ENCODE measurements around the gene TOMM34. TPM values are rescaled to one million over a fixed set of nuclear protein-coding genes. Genes with fewer than 3 reads are reported as not detected.

The TOMM34 gene
- total RNA-seq, 1 donor from 2014 or later = 62.1 TPM

DNA sequence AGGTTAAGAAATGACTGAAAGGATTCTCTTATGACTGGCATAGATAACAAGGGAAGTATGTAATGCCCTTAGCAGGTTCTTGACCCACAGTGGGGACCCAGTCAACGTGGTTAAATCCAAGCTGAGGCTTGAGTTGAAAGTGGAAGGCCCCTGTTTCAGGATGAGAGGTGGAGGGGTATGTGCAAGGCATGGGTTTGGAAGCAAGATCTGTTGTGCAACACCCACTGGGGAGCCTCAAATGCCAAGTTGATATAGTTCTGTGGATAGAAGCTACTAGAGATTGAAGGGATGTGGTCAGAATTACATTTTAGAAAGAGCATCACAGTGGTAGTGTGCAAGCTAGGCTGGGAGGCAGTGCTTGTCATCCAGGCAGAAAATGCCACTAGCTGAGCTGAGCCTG is 45.3 kb downstream of the TOMM34 start:
- peaks cover 54% of the 10 kb centered on the region for H3K36me3 Mint-ChIP-seq (ENCODE audit: low read depth)
- H3K4me1 Mint-ChIP-seq (ENCODE audit: low read depth) = peaks cover 20% of the 10 kb centered on the region
- H3K27me3 Mint-ChIP-seq (ENCODE audit: low read depth) = no peaks in the 10 kb centered on the region
- peak overlapping the region; percentile 81 for H3K27ac Mint-ChIP-seq
- no peak overlapping the region for H3K4me3 Mint-ChIP-seq (ENCODE audit: low read depth)
- H3K9me3 Mint-ChIP-seq = no peaks in the 10 kb centered on the region
- DNase-seq (ENCODE audit: low spot score) = no peak
- intact Hi-C loops (cut with micrococcal nuclease) = loop anchor here (2.0 to 5.0 kb wide), 3 partner anchors 44 to 182 kb away; no protein-coding TSS in a partner anchor

DNA sequence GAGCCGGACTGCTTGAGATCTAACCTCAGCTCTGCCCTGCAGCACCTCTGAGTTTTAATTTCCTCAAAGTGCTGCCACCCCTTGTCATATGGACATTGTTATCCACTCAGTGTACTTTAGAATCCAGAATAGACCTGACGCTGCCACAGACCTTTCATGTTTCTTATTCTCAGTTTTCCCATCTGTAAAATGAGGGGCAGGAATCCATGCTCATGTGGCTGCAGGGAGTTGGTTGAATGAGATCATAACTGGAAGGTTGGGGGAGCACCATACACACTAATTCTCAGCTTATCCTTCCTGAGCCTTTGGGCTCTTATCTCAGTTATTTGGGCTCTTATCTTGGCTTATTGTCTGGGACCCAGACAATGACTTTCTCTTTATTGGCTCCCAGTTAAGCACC is 48.0 kb downstream of the TOMM34 start:
- intact Hi-C loops (cut with micrococcal nuclease) = loop anchor here (5.0 kb wide), 1 partner anchor 185 kb away; no protein-coding TSS in a partner anchor
- no peaks in the 10 kb centered on the region for H3K9me3 Mint-ChIP-seq

DNA sequence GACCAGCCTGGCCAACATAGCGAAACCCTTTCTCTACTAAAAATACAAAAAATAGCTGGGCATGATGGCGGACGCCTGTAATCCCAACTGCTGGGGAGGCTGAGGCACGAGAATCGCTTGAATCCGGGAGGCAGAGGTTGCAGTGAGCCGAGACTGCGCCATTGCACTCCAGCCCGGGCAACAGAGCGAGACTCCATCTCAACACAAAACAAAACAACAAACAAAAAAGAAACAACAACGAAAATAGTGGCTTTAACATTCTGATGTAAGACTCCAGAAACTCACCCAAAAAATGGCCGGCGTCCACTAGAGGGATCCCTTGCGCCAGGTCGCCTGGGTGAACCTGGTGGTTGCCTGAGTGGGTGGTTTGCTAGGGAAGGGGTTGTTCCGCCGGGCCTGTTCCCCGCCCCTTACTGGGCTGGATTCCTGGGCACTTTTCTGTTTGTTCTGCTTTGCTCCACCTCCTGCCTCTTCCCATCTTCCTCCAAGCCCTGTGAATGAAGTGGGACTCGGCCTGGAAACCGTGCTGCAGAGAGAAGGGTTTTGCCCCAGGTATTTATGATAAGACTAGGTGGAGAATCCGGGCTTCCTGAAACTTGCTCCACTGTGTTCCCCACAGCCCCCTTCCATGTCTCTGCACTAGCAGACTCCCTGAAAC is 48.8 kb downstream of the TOMM34 start:
- Mint-ChIP-seq H3K36me3 (ENCODE audit: low read depth) (peaks cover 59% of the 10 kb centered on the region), H3K4me3 (ENCODE audit: low read depth) (peak overlapping the region; percentile 71), H3K27me3 (ENCODE audit: low read depth) (no peaks in the 10 kb centered on the region), H3K4me1 (ENCODE audit: low read depth) (peaks cover 30% of the 10 kb centered on the region), H3K9me3 (no peaks in the 10 kb centered on the region), H3K27ac (peak overlapping the region; percentile 22)
- DNase-seq (ENCODE audit: low spot score) = peak; percentile 41
- intact Hi-C loops (cut with micrococcal nuclease) = loop anchor here (5.0 kb wide), 1 partner anchor 186 kb away; no protein-coding TSS in a partner anchor

More for the DNA sequence above, 48.0 kb downstream of the TOMM34 start:
- Mint-ChIP-seq H3K4me1 (ENCODE audit: low read depth) (peaks cover 30% of the 10 kb centered on the region), H3K27ac (no peak overlapping the region), H3K4me3 (ENCODE audit: low read depth) (peak overlapping the region; percentile 71), H3K27me3 (ENCODE audit: low read depth) (no peaks in the 10 kb centered on the region), H3K36me3 (ENCODE audit: low read depth) (peaks cover 58% of the 10 kb centered on the region)
- DNase-seq (ENCODE audit: low spot score) = no peak

DNA sequence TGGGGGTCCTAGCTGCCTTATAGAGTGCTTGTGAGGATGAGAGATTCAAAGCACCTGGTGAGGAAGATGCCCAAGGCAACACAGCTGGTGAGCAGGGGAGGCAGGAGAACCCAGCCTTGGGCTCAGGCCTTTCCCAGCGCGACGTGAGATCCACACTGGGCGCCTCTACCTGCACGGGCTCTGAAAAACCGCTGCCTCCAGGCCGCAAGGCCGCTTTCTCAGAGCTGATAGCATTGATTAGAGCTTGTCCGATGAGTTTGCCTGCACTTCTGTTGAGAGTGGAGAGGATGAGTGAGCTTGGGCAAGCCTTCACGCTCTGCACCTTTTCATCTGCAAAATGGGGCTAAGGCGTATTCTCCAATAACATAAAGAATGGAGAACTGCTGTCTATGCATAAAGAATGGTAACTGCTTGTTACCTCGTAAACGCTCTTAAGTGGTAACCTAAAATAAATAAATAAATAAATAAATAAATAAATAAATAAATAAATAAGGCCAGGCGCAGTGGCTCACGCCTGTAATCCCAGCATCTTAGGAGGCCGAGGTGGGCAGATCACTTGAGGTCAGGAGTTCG is 49.4 kb downstream of the TOMM34 start:
- DNase-seq (ENCODE audit: low spot score) = no peak
- peaks cover 61% of the 10 kb centered on the region for H3K36me3 Mint-ChIP-seq (ENCODE audit: low read depth)
- peak overlapping the region; percentile 86 for H3K4me3 Mint-ChIP-seq (ENCODE audit: low read depth)
- intact Hi-C loops (cut with micrococcal nuclease) = loop anchor here (5.0 kb wide), 1 partner anchor 187 kb away; no protein-coding TSS in a partner anchor
- H3K9me3 Mint-ChIP-seq = no peaks in the 10 kb centered on the region
- peaks cover 30% of the 10 kb centered on the region for H3K4me1 Mint-ChIP-seq (ENCODE audit: low read depth)
- H3K27ac Mint-ChIP-seq = peak overlapping the region; percentile 58
- H3K27me3 Mint-ChIP-seq (ENCODE audit: low read depth) = no peaks in the 10 kb centered on the region

DNA sequence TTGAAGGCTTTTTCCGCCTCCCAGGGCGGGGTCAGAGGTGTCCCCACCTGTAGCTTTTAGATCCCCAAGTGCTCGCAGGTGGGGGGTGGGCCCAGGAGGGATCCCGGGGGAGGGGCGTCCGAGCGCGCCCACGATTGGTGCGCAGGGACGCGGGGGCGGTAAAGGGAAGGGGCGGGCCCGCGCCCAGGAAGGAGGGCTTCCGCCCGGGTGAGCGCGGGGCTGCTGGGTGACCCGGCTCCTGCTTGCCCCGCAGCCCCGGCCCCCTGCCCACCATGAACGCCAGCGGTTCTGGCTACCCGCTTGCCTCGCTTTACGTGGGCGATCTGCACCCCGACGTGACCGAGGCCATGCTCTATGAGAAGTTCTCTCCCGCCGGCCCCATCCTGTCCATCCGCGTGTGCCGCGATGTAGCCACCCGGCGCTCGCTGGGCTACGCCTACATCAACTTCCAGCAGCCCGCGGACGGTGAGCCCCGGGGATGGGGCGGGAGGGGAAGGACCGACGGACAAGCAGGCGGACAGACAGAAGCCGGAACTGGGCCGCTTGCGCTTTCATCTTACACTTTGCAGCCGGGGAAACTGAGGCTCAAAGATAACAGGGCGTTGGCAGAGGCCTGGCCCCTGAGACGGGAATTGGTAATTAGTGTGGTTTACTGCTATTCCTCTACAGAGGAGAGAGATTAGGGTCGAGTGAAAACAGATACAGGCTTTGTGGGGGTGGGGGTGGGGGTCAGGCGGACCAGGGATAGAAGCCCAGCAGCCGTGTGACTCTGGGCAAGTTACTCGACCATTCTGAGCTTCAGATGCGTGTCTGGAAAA is 50.1 kb downstream of the TOMM34 start, which contains the start of gene PABPC1L:
TSS of gene PABPC1L (plus strand) at position 189 of the 818 bp plus-strand sequence. CDS start at position 273, 84 bp downstream.
- Mint-ChIP-seq H3K4me3 (ENCODE audit: low read depth) (peak within 1 kb of the TSS; percentile 86), H3K4me1 (ENCODE audit: low read depth) (peaks cover 27% of the 10 kb centered on the region), H3K9me3 (no peaks in the 10 kb centered on the region), H3K27me3 (ENCODE audit: low read depth) (no peaks in the 10 kb centered on the region), H3K27ac (peak within 1 kb of the TSS; percentile 58), H3K36me3 (ENCODE audit: low read depth) (peaks cover 64% of the 10 kb centered on the region)
- peak; percentile 68 for DNase-seq (ENCODE audit: low spot score)
- intact Hi-C loops (cut with micrococcal nuclease) = loop anchor here (5.0 kb wide), 1 partner anchor 187 kb away; no protein-coding TSS in a partner anchor

DNA sequence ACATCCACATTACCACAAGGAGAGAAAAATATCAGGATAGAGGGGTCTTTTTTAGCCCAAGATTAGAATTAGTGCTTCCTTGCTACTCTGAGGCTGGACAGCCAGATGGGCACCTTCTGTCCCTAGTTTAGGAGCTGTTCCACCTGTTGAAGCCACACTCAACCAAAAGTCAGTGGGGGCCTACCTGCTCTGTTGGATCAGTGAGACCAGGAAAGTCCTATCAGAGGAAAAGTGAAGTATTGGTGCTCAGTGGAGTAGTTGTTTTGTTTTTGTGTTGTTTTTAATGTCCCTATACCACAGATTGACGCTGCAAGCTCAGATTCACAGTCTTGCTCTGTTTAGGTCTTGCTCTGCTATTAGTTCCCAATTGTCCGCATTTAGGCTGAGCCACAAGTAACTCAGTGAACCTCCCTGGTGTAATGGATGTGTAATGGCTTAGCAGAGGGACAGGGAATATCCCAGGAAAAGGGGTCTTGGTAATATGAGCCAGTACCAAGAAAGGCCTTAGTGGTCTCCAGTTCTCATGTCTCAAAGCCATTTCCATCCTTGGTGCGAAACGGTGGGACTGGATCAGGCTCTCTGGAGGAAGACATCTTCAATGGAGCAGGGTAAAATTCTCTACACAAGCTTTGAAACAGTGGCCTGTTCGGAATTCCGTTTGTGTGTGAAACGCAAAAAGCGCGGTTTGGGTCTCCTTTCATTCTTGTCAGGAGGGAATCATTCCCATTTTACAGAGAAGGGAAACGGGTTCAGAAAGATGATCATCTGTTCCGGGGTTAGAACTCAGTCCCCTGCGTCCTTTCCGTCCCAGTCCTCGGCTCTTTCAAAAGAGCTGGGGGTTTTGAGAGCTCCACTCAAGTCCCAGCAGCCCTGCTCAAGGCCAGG is 51.0 kb downstream of the TOMM34 start:
- Mint-ChIP-seq H3K27me3 (ENCODE audit: low read depth) (no peaks in the 10 kb centered on the region), H3K27ac (peak overlapping the region; percentile 58), H3K36me3 (ENCODE audit: low read depth) (peaks cover 64% of the 10 kb centered on the region), H3K4me3 (ENCODE audit: low read depth) (peak overlapping the region; percentile 73), H3K4me1 (ENCODE audit: low read depth) (peaks cover 19% of the 10 kb centered on the region), H3K9me3 (no peaks in the 10 kb centered on the region)
- no peak for DNase-seq (ENCODE audit: low spot score)
- intact Hi-C loops (cut with micrococcal nuclease) = no loop called here

DNA sequence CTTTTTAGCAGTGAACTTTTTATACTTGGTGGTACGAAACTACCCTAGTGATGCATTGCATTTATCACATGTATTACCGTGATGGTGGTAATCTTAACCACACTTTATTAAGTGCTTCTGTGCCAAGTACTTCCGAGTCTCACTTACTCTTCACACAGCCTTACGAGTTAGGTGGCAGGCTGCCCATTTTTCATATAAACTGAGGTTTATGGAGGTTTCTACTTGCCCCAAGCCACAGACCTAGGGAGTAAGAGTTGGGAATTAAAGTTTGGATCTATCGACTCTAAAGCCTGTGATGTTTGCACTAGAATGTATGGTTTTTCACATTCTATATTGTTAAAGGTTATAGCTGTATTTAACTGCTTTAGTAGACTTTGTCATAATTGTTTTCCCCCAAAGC is 55.8 kb downstream of the TOMM34 start:
- no peak for DNase-seq (ENCODE audit: low spot score)
- no peak overlapping the region for H3K27ac Mint-ChIP-seq
- H3K4me3 Mint-ChIP-seq (ENCODE audit: low read depth) = no peak overlapping the region
- no peaks in the 10 kb centered on the region for H3K27me3 Mint-ChIP-seq (ENCODE audit: low read depth)
- H3K36me3 Mint-ChIP-seq (ENCODE audit: low read depth) = peaks cover 77% of the 10 kb centered on the region
- intact Hi-C loops (cut with micrococcal nuclease) = loop anchor here (2.0 kb wide), 1 partner anchor 18 kb away; no protein-coding TSS in a partner anchor
- peaks cover 24% of the 10 kb centered on the region for H3K4me1 Mint-ChIP-seq (ENCODE audit: low read depth)
- no peaks in the 10 kb centered on the region for H3K9me3 Mint-ChIP-seq

DNA sequence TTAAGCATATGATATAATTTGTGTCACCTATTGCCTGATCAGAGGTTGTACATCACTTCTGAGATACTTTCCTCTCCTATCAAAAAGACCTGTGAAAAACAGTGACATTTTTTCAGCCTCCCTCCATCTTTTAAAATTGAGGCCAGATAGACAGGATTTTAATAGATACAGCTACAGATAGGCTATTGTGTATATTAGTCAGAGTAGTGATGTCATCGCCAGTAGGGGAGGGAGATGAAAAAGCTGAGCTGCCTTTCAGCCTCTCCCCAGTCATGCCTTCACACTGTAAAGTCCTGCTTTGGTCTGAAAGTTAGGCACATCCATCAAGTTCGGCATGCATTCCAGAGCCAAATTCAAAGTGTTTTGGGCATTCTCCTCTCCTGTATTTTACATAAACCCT is 58.2 kb downstream of the TOMM34 start:
- Mint-ChIP-seq H3K27ac (no peak overlapping the region), H3K36me3 (ENCODE audit: low read depth) (peaks cover 77% of the 10 kb centered on the region)
- intact Hi-C loops (cut with micrococcal nuclease) = no loop called here

DNA sequence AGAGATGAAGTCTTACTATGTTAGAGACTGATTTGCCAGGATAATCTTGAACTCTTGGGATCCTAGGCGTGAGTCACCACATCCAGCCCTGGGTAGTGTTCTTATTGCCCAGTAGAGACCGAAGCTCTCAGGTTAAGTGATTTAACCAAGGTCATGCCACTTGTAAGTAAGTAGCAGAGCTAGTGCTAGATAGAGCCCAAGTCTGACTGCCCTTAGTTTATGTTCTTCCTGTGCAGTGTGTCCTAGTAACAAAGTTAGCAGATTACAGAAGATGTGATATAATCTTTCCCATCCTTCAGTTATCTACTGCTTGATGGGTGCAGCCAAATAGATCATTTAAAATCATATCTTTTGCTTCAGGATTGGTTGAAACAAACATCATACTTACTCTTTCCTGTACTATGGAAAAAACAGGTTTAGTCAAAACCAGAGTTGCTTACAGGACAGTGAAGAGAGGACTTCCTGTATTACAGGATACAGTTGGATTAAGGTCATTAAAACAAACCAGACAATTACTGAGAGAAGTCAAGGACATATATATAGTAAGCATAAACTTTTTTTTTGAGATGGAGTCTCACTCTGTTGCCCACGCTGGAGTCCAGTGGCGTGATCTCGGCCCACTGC is 59.9 kb downstream of the TOMM34 start:
- Mint-ChIP-seq H3K27me3 (ENCODE audit: low read depth) (no peaks in the 10 kb centered on the region), H3K4me3 (ENCODE audit: low read depth) (no peak overlapping the region), H3K9me3 (no peaks in the 10 kb centered on the region), H3K27ac (peak overlapping the region; percentile 74), H3K36me3 (ENCODE audit: low read depth) (peaks cover 71% of the 10 kb centered on the region), H3K4me1 (ENCODE audit: low read depth) (peaks cover 42% of the 10 kb centered on the region)
- intact Hi-C loops (cut with micrococcal nuclease) = no loop called here
- no peak for DNase-seq (ENCODE audit: low spot score)

More for the DNA sequence above, 58.2 kb downstream of the TOMM34 start:
- no peaks in the 10 kb centered on the region for H3K27me3 Mint-ChIP-seq (ENCODE audit: low read depth)
- H3K4me3 Mint-ChIP-seq (ENCODE audit: low read depth) = no peak overlapping the region
- H3K9me3 Mint-ChIP-seq = no peaks in the 10 kb centered on the region
- DNase-seq (ENCODE audit: low spot score) = no peak
- peaks cover 29% of the 10 kb centered on the region for H3K4me1 Mint-ChIP-seq (ENCODE audit: low read depth)

DNA sequence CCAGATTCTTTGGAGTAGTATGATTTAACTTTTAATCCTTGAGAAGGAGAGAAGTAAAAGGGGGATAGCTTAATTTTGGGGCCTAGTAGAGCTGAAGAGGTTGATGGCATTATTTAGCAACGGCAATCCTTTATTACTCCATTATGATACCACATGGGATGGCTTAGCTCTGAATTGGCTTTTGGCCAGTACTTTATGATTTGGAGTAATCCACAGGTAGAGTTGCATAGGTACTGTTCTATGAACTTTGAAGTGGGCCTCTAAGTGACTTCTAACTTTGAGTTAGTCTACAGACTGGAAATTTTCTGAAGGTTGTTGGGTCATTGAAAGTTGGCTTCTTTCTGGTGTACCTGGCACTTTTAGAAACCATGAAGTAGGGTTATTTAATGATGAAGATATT is 63.1 kb downstream of the TOMM34 start:
- no peak overlapping the region for H3K4me3 Mint-ChIP-seq (ENCODE audit: low read depth)
- no peaks in the 10 kb centered on the region for H3K9me3 Mint-ChIP-seq
- H3K36me3 Mint-ChIP-seq (ENCODE audit: low read depth) = peaks cover 58% of the 10 kb centered on the region
- intact Hi-C loops (cut with micrococcal nuclease) = no loop called here
- H3K27me3 Mint-ChIP-seq (ENCODE audit: low read depth) = no peaks in the 10 kb centered on the region
- DNase-seq (ENCODE audit: low spot score) = no peak
- H3K4me1 Mint-ChIP-seq (ENCODE audit: low read depth) = peaks cover 60% of the 10 kb centered on the region
- peak overlapping the region; percentile 15 for H3K27ac Mint-ChIP-seq

DNA sequence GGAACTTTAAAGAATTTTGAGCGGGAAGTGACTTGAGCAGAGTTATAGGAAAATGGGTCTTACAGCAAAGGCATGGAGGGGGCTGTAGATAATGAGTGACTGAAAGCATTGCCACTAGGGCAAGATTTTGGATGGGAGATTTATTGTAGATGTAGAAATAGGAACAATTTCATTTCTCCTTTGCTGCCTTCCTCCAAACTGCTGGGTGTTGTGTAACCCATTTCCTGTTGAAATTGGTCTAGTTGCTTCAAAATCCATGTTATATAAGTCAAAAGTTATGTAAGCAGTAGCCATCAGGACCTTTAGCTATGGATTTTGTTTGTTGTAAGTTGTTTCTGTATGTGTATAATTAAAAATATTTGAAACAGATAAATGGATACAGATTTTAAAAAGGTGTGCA is 63.6 kb downstream of the TOMM34 start:
- Mint-ChIP-seq H3K4me3 (ENCODE audit: low read depth) (no peak overlapping the region), H3K27me3 (ENCODE audit: low read depth) (no peaks in the 10 kb centered on the region), H3K27ac (no peak overlapping the region), H3K9me3 (no peaks in the 10 kb centered on the region), H3K36me3 (ENCODE audit: low read depth) (peaks cover 61% of the 10 kb centered on the region), H3K4me1 (ENCODE audit: low read depth) (peaks cover 66% of the 10 kb centered on the region)
- intact Hi-C loops (cut with micrococcal nuclease) = no loop called here
- DNase-seq (ENCODE audit: low spot score) = no peak
